PFSK-1 (cell line): ENCODE measurements around the gene SYCE3.

Experiments
- FOXP2 ChIP-seq: optimal IDR thresholded peaks from 2 replicates; pipeline ENCODE3; 2011; ENCODE audit warnings: borderline replicate concordance, control low read depth, inconsistent platforms; ENCODE audit not compliant: insufficient read depth; ENCODE audit errors: extremely low read length, extremely low read depth
- POLR2AphosphoS5 ChIP-seq: IDR thresholded peaks from 2 replicates; pipeline ENCODE4 v1.6.1; 2012; ENCODE audit warnings: low read depth, mild to moderate bottlenecking, control low read depth, low read length, moderate library complexity
- REST ChIP-seq, 2 experiments: IDR thresholded peaks; 2 replicates each; pipeline versions ENCODE4 v1.6.1 to v1.8.0; 2011 to 2012; ENCODE audit warnings: low read depth in 2 of 2, low read length in 2 of 2, control low read depth in 1 of 2, inconsistent platforms in 1 of 2, mild to moderate bottlenecking in 1 of 2, moderate library complexity in 1 of 2; ENCODE audit not compliant: insufficient read depth in 1 of 2
- SIN3A ChIP-seq: IDR thresholded peaks from 2 replicates; pipeline ENCODE4 v1.6.1; 2012; ENCODE audit warnings: mild to moderate bottlenecking, low read length, moderate library complexity, borderline replicate concordance; ENCODE audit not compliant: insufficient read depth
- TAF1 ChIP-seq: IDR thresholded peaks from 2 replicates; pipeline ENCODE4 v1.6.1; 2012; ENCODE audit warnings: low read length, control low read depth, borderline replicate concordance; ENCODE audit not compliant: insufficient read depth

Gene SYCE3

DNA sequence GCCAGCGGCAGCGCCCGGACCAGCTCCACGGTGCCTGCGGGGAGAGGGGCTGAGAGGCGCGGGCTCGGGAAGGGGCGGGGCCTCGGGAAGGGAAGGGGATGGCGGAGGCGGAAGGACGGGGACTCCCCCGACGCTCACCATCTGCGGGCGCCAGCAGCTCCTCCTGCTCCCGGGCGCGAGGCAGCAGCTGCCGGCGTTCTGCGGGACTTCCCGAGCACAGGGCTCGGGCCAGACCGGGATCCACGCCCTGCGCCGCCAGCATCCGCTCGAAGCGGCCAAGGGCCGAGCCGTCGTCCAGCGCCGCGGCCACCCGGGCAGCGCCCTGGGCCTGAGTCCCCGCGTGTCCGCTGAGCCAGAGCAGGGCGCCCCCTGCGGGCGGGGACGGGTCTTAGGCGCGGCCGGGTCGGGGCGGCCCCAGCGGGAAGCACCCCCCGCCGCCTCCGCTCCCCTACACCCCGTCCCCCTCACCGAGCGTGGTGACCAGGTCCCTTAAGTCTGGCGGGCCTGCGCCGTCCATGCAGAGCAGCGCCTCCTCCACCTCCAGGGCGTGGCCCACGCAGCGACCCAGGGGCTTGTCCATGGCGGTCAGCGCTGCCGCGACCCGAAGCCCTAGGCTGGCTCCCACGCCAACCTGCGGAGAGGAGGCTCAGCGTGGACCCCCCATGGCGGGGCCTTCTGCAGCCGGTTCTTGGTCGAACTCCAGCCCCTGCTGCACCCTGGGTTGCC is 36.4 kb downstream of the SYCE3 start:
- TF ChIP-seq POLR2AphosphoS5: no peak
- TF ChIP-seq REST (IDR thresholded peaks at IDR 0.05; ENCODE audit: insufficient read depth in 1 of 2, low read depth in 2 of 2, low read length in 2 of 2): 0 out of 4 replicates have a peak, but pooled peaks of 1 of the 2 experiments have one; percentile 2
- no peak for TF ChIP-seq TAF1
- no peak for TF ChIP-seq SIN3A
- TF ChIP-seq FOXP2: no peak

DNA sequence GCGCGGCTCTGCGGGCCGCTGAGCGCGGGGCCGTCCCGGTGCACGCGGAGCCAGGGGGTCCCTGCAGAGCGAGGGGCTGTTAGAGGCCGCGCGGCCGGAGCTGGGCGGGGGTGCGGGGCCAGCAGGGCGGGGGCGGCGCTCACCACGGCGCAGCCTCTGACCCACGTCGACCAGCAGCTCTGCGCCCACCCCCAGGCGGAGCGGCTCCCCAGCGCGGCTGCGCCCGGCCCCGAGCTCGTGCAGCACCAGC is 36.9 kb downstream of the SYCE3 start:
- TF ChIP-seq TAF1 (no peak), REST (IDR thresholded peaks at IDR 0.05; ENCODE audit: insufficient read depth in 1 of 2, low read depth in 2 of 2, low read length in 2 of 2) (0 out of 4 replicates have a peak, but pooled peaks of 1 of the 2 experiments have one; percentile 9)

- TF ChIP-seq FOXP2 (no peak), POLR2AphosphoS5 (peak; percentile 73), TAF1 (peak; percentile 85; the same call in 1 of the 2 replicates), REST (IDR thresholded peaks at IDR 0.05; ENCODE audit: insufficient read depth in 1 of 2, low read depth in 2 of 2, low read length in 2 of 2) (no peak), SIN3A (peak; percentile 13; the same call in 1 of the 2 replicates)
Observed at GRCh38 chr22:50525104-50525857, 37.4 kb downstream of the SYCE3 start, which contains the start of gene SCO2. SCO2 (minus strand) TSS chr22:50525598; CDS start chr22:50524411, 1,187 bp downstream.

DNA sequence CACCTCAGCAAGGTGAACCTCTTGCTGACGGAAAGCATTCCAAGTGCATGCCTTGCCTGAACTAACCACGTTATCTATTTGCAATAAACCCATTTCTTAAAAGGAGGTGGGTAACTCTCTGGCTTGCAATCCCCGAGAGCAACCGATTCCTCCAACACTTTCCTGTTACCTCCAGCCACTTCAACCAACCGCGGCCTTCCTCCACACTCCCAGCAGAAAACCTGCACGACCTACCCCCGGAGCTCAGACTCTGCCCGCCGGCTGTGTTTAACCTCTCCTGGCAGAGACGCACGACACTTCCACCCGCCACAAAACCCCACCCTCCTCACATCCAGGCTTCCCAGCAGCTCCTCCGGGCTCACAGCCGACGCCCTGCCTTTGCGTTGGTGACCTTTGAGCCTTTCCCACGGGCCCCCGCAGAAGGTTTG is 38.0 kb downstream of the SYCE3 start:
- no peak for TF ChIP-seq TAF1
- TF ChIP-seq SIN3A: no peak
- TF ChIP-seq REST (IDR thresholded peaks at IDR 0.05; ENCODE audit: insufficient read depth in 1 of 2, low read depth in 2 of 2, low read length in 2 of 2): no peak
- no peak for TF ChIP-seq POLR2AphosphoS5
- no peak for TF ChIP-seq FOXP2
